ENCODE data around the gene FRMD6. TPM values are rescaled to one million over a fixed set of nuclear protein-coding genes. Genes with fewer than 3 reads are reported as not detected.

FRMD6 gene
- total RNA-seq, 1 experiment from 2014 or later, result 9.6 TPM

GRCh38 chr14:51628238-51628637 is 23.5 kb upstream of the FRMD6 start:
- Histone ChIP-seq H3K23me2 (ENCODE audit: insufficient read length, low read depth, low read length, poor library complexity, severe bottlenecking) (no peaks in the 10 kb centered on the region), H3K14ac (ENCODE audit: insufficient read depth, low read length) (no peak overlapping the region), H4K5ac (ENCODE audit: insufficient read length, low read depth, low read length) (no peak overlapping the region), H4K20me1 (ENCODE audit: control insufficient read depth, insufficient read depth, insufficient read length) (no peaks in the 10 kb centered on the region), H2BK5ac (ENCODE audit: insufficient read length, low read length) (no peak overlapping the region), H2AFZ (ENCODE audit: low read length) (no peak overlapping the region), H3K4me1 (ENCODE audit: insufficient read depth, low read length) (no peaks in the 10 kb centered on the region), H3K79me1 (ENCODE audit: insufficient read depth, low read depth, low read length, poor library complexity, severe bottlenecking) (no peaks in the 10 kb centered on the region), H3K18ac (ENCODE audit: insufficient read length, low read depth, low read length) (no peak overlapping the region), H3K4ac (ENCODE audit: low read depth, low read length) (no peak overlapping the region), H2BK12ac (ENCODE audit: insufficient read length, low read depth, low read length) (no peak overlapping the region), H2BK15ac (ENCODE audit: low read depth, low read length) (no peak overlapping the region), H3K23ac (ENCODE audit: insufficient read length, low read depth, low read length) (no peak overlapping the region), H4K8ac (replicated peaks; ENCODE audit: insufficient read length, low read depth, low read length) (no peak overlapping the region), H3K27me3 (ENCODE audit: insufficient read depth, low read length) (no peaks in the 10 kb centered on the region), H2BK20ac (ENCODE audit: low read depth, low read length, poor library complexity, severe bottlenecking) (no peak overlapping the region), H3T11ph (ENCODE audit: low read length) (no peak overlapping the region), H3K9me3 (ENCODE audit: control insufficient read depth, low read depth, low read length) (no peaks in the 10 kb centered on the region), H3K27ac (ENCODE audit: insufficient read length, low read depth, low read length) (no peak overlapping the region), H3K56ac (ENCODE audit: insufficient read length, low read depth, low read length) (no peak overlapping the region), H3K9ac (ENCODE audit: extremely low read depth, insufficient read length, low read length) (no peak overlapping the region), H4K91ac (ENCODE audit: insufficient read length, low read depth, low read length) (no peak overlapping the region), H3K79me2 (ENCODE audit: insufficient read depth, low read length) (no peaks in the 10 kb centered on the region), H2BK120ac (ENCODE audit: low read depth, low read length, poor library complexity, severe bottlenecking) (no peak overlapping the region), H2AK5ac (ENCODE audit: insufficient read length, low read length) (no peak overlapping the region), H3K4me2 (ENCODE audit: insufficient read depth, insufficient read length, low read length) (no peak overlapping the region)
- no CpG with 5 or more reads among the region's 1 CpG for WGBS (ENCODE audit: extremely low coverage, insufficient read length, low lambda C conversion rate)
- H3K36me3 Mint-ChIP-seq (ENCODE audit: insufficient read depth in 1 of 3, low read depth in 3 of 3), result no peaks in the 10 kb centered on the region
- H3K27me3 Mint-ChIP-seq (ENCODE audit: low read depth), result no peaks in the 10 kb centered on the region
- no peaks in the 10 kb centered on the region for H3K9me3 Mint-ChIP-seq
- H3K27ac Mint-ChIP-seq, result no peak overlapping the region
- TF ChIP-seq, protein P1, sequence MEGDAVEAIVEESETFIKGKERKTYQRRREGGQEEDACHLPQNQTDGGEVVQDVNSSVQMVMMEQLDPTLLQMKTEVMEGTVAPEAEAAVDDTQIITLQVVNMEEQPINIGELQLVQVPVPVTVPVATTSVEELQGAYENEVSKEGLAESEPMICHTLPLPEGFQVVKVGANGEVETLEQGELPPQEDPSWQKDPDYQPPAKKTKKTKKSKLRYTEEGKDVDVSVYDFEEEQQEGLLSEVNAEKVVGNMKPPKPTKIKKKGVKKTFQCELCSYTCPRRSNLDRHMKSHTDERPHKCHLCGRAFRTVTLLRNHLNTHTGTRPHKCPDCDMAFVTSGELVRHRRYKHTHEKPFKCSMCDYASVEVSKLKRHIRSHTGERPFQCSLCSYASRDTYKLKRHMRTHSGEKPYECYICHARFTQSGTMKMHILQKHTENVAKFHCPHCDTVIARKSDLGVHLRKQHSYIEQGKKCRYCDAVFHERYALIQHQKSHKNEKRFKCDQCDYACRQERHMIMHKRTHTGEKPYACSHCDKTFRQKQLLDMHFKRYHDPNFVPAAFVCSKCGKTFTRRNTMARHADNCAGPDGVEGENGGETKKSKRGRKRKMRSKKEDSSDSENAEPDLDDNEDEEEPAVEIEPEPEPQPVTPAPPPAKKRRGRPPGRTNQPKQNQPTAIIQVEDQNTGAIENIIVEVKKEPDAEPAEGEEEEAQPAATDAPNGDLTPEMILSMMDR (conservative IDR thresholded peaks at IDR 0.05), result no peak
- no peaks in the 10 kb centered on the region for H3K4me1 Mint-ChIP-seq
- DNase-seq, result no peak
- H3K4me3 Mint-ChIP-seq, result no peak overlapping the region

Data from H9 (cell line).